Activated naive CD4-positive, alpha-beta T cell treated with anti-CD3 and anti-CD28 coated beads for 36 hours (primary cell): Measurements from ENCODE around the gene NTSR1. TPM values are rescaled to one million over a fixed set of nuclear protein-coding genes. Genes with fewer than 3 reads are reported as not detected.

ENCODE experiments used
- CTCF ChIA-PET: fragments of 350-600 bp; sonication (Branson Sonifier 250); formaldehyde crosslinking; loops from one replicate; lab custom pipeline; 2021; ENCODE audit warnings: antibody characterized with exemption; lab: Charles Lee
- DNase-seq: peaks from one replicate; pipeline ENCODE4 v3.0.0-alpha.2; 2020
- H3K27ac Mint-ChIP-seq: one replicate; pipeline ENCODE4 v1.8.0; 2021; ENCODE audit warnings: mild to moderate bottlenecking, mixed read lengths
- H3K27me3 Mint-ChIP-seq: one replicate; pipeline ENCODE4 v1.8.0; 2021; ENCODE audit warnings: low read depth, mixed read lengths
- H3K36me3 Mint-ChIP-seq: one replicate; pipeline ENCODE4 v1.8.0; 2021; ENCODE audit warnings: low read depth, mixed read lengths
- H3K4me1 Mint-ChIP-seq: one replicate; pipeline ENCODE4 v1.8.0; 2021; ENCODE audit warnings: low read depth, mixed read lengths
- H3K4me3 Mint-ChIP-seq: one replicate; pipeline ENCODE4 v1.8.0; 2021; ENCODE audit warnings: mild to moderate bottlenecking, moderate library complexity, mixed read lengths
- H3K9me3 Mint-ChIP-seq: one replicate; pipeline ENCODE4 v1.8.0; 2021; ENCODE audit warnings: mixed read lengths
- intact Hi-C: fragments of 100-400 bp; cut with micrococcal nuclease; formaldehyde crosslinking; loops from one replicate; pipeline ENCODE4 v1.15.1; 2023
- total RNA-seq, 2 experiments: library from RNA; stranded (reverse); gene quantifications; one replicate each; pipeline ENCODE4 v1.2.3, GENCODE V29; 2021

The NTSR1 gene
- total RNA-seq, 2 experiments from 2014 or later = not detected

GRCh38 chr20:62753626-62754025 is 45.0 kb downstream of the NTSR1 start:
- no peaks in the 10 kb centered on the region for H3K9me3 Mint-ChIP-seq
- no peaks in the 10 kb centered on the region for H3K36me3 Mint-ChIP-seq
- DNase-seq = no peak
- no peak overlapping the region for H3K4me3 Mint-ChIP-seq
- peaks cover 4% of the 10 kb centered on the region for H3K27me3 Mint-ChIP-seq
- CTCF ChIA-PET = no interaction called here
- no peaks in the 10 kb centered on the region for H3K4me1 Mint-ChIP-seq
- H3K27ac Mint-ChIP-seq = no peak overlapping the region
- intact Hi-C loops = no loop called here

DNA sequence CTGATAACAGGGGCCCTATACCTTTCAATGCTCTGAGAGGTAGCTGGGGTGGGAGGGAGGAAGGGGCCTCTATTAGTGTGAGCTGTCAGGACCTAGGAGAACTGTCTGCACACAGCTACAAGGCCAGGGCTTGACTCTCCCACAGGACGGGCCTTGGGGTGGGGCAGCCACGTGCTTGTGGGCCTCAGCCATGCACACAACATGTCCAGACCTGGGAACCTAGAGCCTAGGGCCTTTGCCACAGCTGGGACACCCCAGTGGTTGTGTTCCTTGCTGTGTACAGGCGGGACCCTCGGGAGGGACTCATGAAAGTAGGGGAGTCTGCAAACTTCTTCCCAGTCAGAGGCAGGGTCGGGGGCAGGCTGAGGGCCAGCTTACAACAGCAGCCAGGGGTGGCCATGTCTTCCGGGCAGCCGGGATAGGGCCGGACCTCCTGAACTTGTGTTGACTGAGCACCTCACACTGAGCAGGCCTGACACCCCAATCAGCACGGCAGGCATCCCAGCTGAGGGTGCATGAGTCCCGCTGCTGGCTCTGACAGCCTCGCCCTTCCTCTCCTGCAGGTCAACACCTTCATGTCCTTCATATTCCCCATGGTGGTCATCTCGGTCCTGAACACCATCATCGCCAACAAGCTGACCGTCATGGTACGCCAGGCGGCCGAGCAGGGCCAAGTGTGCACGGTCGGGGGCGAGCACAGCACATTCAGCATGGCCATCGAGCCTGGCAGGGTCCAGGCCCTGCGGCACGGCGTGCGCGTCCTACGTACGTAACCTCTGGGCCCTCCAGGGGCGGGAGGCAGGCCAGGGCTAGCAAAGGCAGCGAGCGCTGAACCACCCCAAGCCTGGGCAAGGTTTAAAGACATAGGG is 45.7 kb downstream of the NTSR1 start:
- H3K36me3 Mint-ChIP-seq = no peaks in the 10 kb centered on the region
- no peak for DNase-seq
- CTCF ChIA-PET = interaction anchor here (1.4 kb wide), 1 partner anchor 255 kb away, joined by 4 read pairs; no protein-coding TSS in a partner anchor
- H3K9me3 Mint-ChIP-seq = no peaks in the 10 kb centered on the region
- H3K4me1 Mint-ChIP-seq = no peaks in the 10 kb centered on the region
- peaks cover 4% of the 10 kb centered on the region for H3K27me3 Mint-ChIP-seq
- intact Hi-C loops = no loop called here
- no peak overlapping the region for H3K4me3 Mint-ChIP-seq
- no peak overlapping the region for H3K27ac Mint-ChIP-seq

DNA sequence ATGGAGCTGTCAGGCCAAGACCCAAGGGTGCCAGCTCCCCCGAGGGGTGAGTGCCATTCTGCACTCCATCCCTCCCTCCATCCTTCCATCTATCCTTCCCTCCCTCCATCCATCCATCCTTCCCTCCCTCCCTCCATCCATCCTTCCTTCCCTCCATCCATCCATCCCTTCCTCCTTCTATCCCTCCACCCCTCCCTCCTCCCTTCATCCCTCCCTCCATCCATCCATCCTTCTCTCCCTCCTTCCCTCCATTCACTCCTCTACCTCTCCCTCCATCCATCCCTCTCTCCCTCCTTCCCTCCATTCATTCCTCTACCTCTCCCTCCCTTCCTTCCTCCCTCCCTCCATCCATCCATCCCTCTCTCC is 46.3 kb downstream of the NTSR1 start:
- CTCF ChIA-PET = interaction anchor here (1.4 kb wide), 1 partner anchor 255 kb away, joined by 4 read pairs; no protein-coding TSS in a partner anchor
- no peak overlapping the region for H3K27ac Mint-ChIP-seq
- H3K9me3 Mint-ChIP-seq = no peaks in the 10 kb centered on the region
- H3K4me1 Mint-ChIP-seq = no peaks in the 10 kb centered on the region
- peaks cover 4% of the 10 kb centered on the region for H3K27me3 Mint-ChIP-seq
- no peaks in the 10 kb centered on the region for H3K36me3 Mint-ChIP-seq
- intact Hi-C loops = no loop called here
- DNase-seq = no peak
- H3K4me3 Mint-ChIP-seq = no peak overlapping the region

DNA sequence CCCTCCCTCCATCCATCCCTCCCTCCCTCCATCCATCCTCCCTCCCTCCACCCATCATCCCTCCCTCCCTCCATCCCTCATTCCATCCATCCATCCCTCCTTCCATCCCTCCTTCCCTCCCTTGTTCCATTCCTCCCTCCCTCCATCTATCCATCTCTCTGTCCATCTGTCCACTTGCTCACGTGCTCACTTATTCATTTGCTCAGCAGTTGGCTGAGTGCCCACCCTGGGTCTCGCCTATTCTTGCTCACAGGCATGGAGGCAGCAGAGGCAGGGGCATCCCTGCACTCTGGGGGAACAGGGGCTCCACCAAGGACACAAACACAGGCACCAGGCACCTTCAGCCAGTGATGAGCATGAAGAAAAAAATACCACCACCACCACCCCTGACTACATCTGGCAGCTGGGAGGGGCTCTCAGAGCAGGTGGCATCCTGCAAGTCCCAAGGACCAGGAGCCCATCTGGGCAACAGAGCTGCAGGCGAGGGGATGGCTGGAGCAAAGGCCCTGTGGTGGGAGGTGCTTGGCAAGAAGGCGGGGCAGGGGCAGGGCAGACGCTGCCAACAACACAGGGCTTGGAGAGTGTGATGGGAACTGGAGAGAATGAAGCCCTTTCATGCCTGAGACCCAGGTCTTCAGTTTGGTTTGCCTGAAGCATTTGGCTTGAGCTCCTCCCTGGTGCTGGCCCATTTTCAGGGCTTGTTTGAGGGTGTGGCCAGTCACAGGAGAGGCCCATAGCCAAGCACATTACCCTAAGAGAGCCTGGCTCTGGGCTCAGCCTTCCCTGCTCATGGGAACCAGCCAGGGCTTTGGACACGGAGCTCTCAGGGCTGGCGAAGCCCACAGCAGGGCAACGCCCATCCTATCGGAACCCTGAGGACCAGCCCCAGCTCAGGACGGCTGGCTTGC is 47.4 kb downstream of the NTSR1 start:
- CTCF ChIA-PET = no interaction called here
- no peak overlapping the region for H3K4me3 Mint-ChIP-seq
- H3K27me3 Mint-ChIP-seq = peaks cover 2% of the 10 kb centered on the region
- H3K27ac Mint-ChIP-seq = no peak overlapping the region
- no peaks in the 10 kb centered on the region for H3K4me1 Mint-ChIP-seq
- intact Hi-C loops = no loop called here
- H3K36me3 Mint-ChIP-seq = no peaks in the 10 kb centered on the region
- H3K9me3 Mint-ChIP-seq = no peaks in the 10 kb centered on the region
- no peak for DNase-seq

DNA sequence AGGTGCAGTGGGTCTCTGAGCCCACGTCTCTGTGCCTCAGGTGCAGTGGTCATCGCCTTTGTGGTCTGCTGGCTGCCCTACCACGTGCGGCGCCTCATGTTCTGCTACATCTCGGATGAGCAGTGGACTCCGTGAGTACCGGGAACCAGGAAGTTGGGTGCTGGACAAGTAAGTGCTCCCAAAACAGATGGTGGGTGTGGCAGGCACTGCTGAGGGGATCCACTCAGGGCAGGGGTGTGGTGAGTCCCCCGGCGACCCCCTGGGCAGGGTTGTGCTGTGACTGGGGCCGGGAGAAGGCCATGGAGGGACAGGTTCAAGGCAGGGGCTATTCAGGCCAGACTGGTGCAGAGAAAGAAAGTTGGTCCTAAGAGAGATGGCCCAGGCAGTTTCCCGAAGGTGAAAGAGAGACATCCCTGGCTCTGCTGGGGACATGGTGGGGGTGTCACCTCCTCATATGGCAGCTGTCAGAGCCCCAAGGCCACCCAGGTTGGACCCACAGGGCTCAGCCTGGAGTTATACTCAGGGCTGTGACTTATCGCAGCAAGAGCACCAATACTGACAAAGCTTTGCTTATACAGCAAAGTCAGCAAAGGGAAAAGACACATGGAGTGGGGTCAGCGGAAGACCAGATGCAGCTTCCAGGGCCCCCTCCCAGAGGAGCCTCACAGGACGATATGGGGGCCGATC is 49.7 kb downstream of the NTSR1 start:
- H3K27me3 Mint-ChIP-seq = no peaks in the 10 kb centered on the region
- no peak overlapping the region for H3K27ac Mint-ChIP-seq
- no peak overlapping the region for H3K4me3 Mint-ChIP-seq
- intact Hi-C loops = no loop called here
- no peak for DNase-seq
- no peaks in the 10 kb centered on the region for H3K36me3 Mint-ChIP-seq
- no peaks in the 10 kb centered on the region for H3K9me3 Mint-ChIP-seq
- CTCF ChIA-PET = no interaction called here
- no peaks in the 10 kb centered on the region for H3K4me1 Mint-ChIP-seq

DNA sequence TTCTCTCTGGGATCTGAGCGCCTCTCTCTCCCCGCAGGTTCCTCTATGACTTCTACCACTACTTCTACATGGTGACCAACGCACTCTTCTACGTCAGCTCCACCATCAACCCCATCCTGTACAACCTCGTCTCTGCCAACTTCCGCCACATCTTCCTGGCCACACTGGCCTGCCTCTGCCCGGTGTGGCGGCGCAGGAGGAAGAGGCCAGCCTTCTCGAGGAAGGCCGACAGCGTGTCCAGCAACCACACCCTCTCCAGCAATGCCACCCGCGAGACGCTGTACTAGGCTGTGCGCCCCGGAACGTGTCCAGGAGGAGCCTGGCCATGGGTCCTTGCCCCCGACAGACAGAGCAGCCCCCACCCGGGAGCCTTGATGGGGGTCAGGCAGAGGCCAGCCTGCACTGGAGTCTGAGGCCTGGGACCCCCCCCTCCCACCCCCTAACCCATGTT is 51.4 kb downstream of the NTSR1 start:
- DNase-seq = no peak
- no peaks in the 10 kb centered on the region for H3K9me3 Mint-ChIP-seq
- no peaks in the 10 kb centered on the region for H3K27me3 Mint-ChIP-seq
- CTCF ChIA-PET = no interaction called here
- H3K36me3 Mint-ChIP-seq = no peaks in the 10 kb centered on the region
- H3K27ac Mint-ChIP-seq = no peak overlapping the region
- intact Hi-C loops = no loop called here
- H3K4me3 Mint-ChIP-seq = no peak overlapping the region
- H3K4me1 Mint-ChIP-seq = no peaks in the 10 kb centered on the region

GRCh38 chr20:62760471-62760855 is 51.8 kb downstream of the NTSR1 start:
- CTCF ChIA-PET = no interaction called here
- intact Hi-C loops = no loop called here
- Mint-ChIP-seq H3K9me3 (no peaks in the 10 kb centered on the region), H3K27me3 (no peaks in the 10 kb centered on the region), H3K4me1 (no peaks in the 10 kb centered on the region), H3K27ac (no peak overlapping the region), H3K36me3 (no peaks in the 10 kb centered on the region), H3K4me3 (no peak overlapping the region)
- no peak for DNase-seq

DNA sequence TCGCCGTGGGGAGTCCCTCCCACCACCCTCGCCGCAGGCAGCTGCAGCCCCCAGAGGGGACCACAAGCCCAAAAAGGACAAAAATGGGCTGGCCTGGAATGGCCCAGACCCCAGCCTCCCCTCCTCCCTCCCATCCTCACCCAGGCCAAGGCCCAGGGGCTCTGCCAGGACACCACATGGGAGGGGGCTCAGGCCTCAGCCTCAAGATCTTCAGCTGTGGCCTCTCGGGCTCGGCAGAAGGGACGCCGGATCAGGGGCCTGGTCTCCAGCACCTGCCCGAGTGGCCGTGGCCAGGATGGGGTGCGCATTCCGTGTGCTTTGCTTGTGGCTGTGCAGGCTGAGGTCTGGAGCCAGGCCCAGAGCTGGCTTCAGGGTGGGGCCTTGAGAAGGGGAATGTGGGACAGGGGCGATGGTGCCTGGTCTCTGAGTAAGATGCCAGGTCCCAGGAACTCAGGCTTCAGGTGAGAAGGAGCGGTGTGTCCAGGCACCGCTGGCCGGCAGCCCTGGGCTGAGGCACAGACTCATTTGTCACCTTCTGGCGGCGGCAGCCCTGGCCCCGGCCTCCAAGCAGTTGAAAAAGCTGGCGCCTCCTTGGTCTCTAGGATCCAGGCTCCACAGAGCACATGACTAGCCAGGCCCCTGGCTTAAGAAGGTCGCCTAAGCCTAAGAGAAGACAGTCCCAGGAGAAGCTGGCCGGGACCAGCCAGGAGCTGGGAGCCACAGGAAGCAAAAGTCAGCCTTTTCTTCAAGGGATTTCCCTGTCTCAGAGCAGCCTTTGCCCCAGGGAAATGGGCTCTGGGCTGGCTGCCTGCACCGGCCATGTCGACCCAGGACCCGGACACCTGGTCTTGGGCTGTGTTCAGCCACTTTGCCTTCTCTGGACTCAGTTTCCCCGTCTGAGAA is 52.5 kb downstream of the NTSR1 start:
- CTCF ChIA-PET = no interaction called here
- Mint-ChIP-seq H3K27ac (no peak overlapping the region), H3K4me3 (no peak overlapping the region), H3K9me3 (no peaks in the 10 kb centered on the region), H3K36me3 (no peaks in the 10 kb centered on the region), H3K27me3 (no peaks in the 10 kb centered on the region), H3K4me1 (no peaks in the 10 kb centered on the region)
- intact Hi-C loops = no loop called here
- DNase-seq = no peak

GRCh38 chr20:62761759-62762131 is 53.1 kb downstream of the NTSR1 start:
- DNase-seq = no peak
- no peak overlapping the region for H3K27ac Mint-ChIP-seq
- H3K27me3 Mint-ChIP-seq = no peaks in the 10 kb centered on the region
- H3K36me3 Mint-ChIP-seq = no peaks in the 10 kb centered on the region
- H3K9me3 Mint-ChIP-seq = no peaks in the 10 kb centered on the region
- no peak overlapping the region for H3K4me3 Mint-ChIP-seq
- peaks cover 2% of the 10 kb centered on the region for H3K4me1 Mint-ChIP-seq
- CTCF ChIA-PET = no interaction called here
- intact Hi-C loops = no loop called here

- intact Hi-C loops = no loop called here
- no peak for DNase-seq
- H3K27ac Mint-ChIP-seq = no peak overlapping the region
- H3K36me3 Mint-ChIP-seq = no peaks in the 10 kb centered on the region
- H3K4me3 Mint-ChIP-seq = no peak overlapping the region
- CTCF ChIA-PET = no interaction called here
- H3K9me3 Mint-ChIP-seq = no peaks in the 10 kb centered on the region
- H3K27me3 Mint-ChIP-seq = no peaks in the 10 kb centered on the region
- peaks cover 5% of the 10 kb centered on the region for H3K4me1 Mint-ChIP-seq
Observed at GRCh38 chr20:62762376-62762775, 53.7 kb downstream of the NTSR1 start.

- peaks cover 8% of the 10 kb centered on the region for H3K4me1 Mint-ChIP-seq
- CTCF ChIA-PET = interaction anchor here (1.0 kb wide), 1 partner anchor 11 kb away, joined by 3 read pairs; no protein-coding TSS in a partner anchor
- H3K27me3 Mint-ChIP-seq = no peaks in the 10 kb centered on the region
- H3K4me3 Mint-ChIP-seq = no peak overlapping the region
- DNase-seq = no peak
- no peaks in the 10 kb centered on the region for H3K9me3 Mint-ChIP-seq
- no peak overlapping the region for H3K27ac Mint-ChIP-seq
- no peaks in the 10 kb centered on the region for H3K36me3 Mint-ChIP-seq
- intact Hi-C loops = no loop called here
Observed at GRCh38 chr20:62762801-62763368, 54.2 kb downstream of the NTSR1 start.
